Stimulated activated CD4-positive, alpha-beta T cell treated with anti-CD3 and anti-CD28 coated beads, TNF-alpha, amount 100 ng/mL, for 4 hours (primary cell): Measurements from ENCODE around the gene SUPT3H.
"Not testable (repeated sequence)": the region's sequence is repeated elsewhere in the genome, so short reads cannot be mapped to it uniquely, and the experiment has no call there.

Experiments used
- DNase-seq, 3 experiments: peaks; one replicate each; pipeline ENCODE4 v3.0.0-alpha.2; 2020; ENCODE audit warnings: low read depth in 3 of 3

Gene SUPT3H

GRCh38 chr6:44898296-44898930 is 479.3 kb downstream of the SUPT3H start:
- no peak for DNase-seq

- no peak for DNase-seq
Observed at GRCh38 chr6:44897316-44897715, 480.4 kb downstream of the SUPT3H start.

- DNase-seq = no peak
Observed at GRCh38 chr6:44896701-44897100, 481.0 kb downstream of the SUPT3H start.

GRCh38 chr6:44892579-44892978 is 485.2 kb downstream of the SUPT3H start:
- DNase-seq = no peak

GRCh38 chr6:44879071-44879470 is 498.7 kb downstream of the SUPT3H start:
- DNase-seq = not testable (repeated sequence)

- not testable (repeated sequence) for DNase-seq
Observed at GRCh38 chr6:44876638-44877037, 501.1 kb downstream of the SUPT3H start.

GRCh38 chr6:44869321-44869897 is 508.3 kb downstream of the SUPT3H start:
- DNase-seq = no peak

- no peak for DNase-seq
Observed at GRCh38 chr6:44868910-44869309, 508.8 kb downstream of the SUPT3H start.

GRCh38 chr6:44868335-44868668 is 509.4 kb downstream of the SUPT3H start:
- no peak for DNase-seq

- no peak for DNase-seq
Observed at GRCh38 chr6:44867571-44868334, 510.0 kb downstream of the SUPT3H start.

- DNase-seq = not testable (repeated sequence)
Observed at GRCh38 chr6:44865184-44865583, 512.5 kb downstream of the SUPT3H start.

- no peak for DNase-seq
Observed at GRCh38 chr6:44859901-44860410, 517.8 kb downstream of the SUPT3H start.

- no peak for DNase-seq
Observed at GRCh38 chr6:44858998-44859397, 518.7 kb downstream of the SUPT3H start.

- no peak for DNase-seq
Observed at GRCh38 chr6:44856479-44856878, 521.3 kb downstream of the SUPT3H start.

- DNase-seq = no peak
Observed at GRCh38 chr6:44855562-44856411, 521.9 kb downstream of the SUPT3H start.

- no peak for DNase-seq
Observed at GRCh38 chr6:44854712-44855443, 522.9 kb downstream of the SUPT3H start.

GRCh38 chr6:44851176-44851575 is 526.6 kb downstream of the SUPT3H start:
- no peak for DNase-seq

- DNase-seq = no peak
Observed at GRCh38 chr6:44850312-44850711, 527.4 kb downstream of the SUPT3H start.

- no peak for DNase-seq
Observed at GRCh38 chr6:44849806-44850205, 527.9 kb downstream of the SUPT3H start.

- DNase-seq = no peak
Observed at GRCh38 chr6:44843734-44844133, 534.0 kb downstream of the SUPT3H start.

- DNase-seq = no peak
Observed at GRCh38 chr6:44842616-44843015, 535.1 kb downstream of the SUPT3H start.
